MM.1S (cell line): ENCODE results near the gene LRRC19.

Experiments used
- DNase-seq: peaks from one replicate; pipeline ENCODE4 v3.0.0-alpha.2; 2015
- H2AFZ ChIP-seq: fragments of 300-600 bp; sonication (generic); 2 replicates; pipeline ENCODE4 v1.6.0; 2016; ENCODE audit warnings: antibody characterized with exemption, low read length
- H3F3A ChIP-seq: fragments of 300-600 bp; sonication (generic); 2 replicates; pipeline ENCODE4 v1.6.1; 2016; ENCODE audit warnings: mild to moderate bottlenecking, antibody characterized with exemption, low read length, moderate library complexity, mixed read lengths; ENCODE audit not compliant: insufficient read depth
- H3K27ac ChIP-seq: fragments of 300-600 bp; sonication (generic); 2 replicates; pipeline ENCODE4 v1.5.1; 2016; ENCODE audit warnings: mild to moderate bottlenecking, low read length
- H3K27me3 ChIP-seq: fragments of 300-600 bp; sonication (generic); replicated peaks from 2 replicates; pipeline ENCODE4 v1.6.0; 2016; ENCODE audit warnings: low read length; ENCODE audit not compliant: insufficient read depth
- H3K36me3 ChIP-seq: fragments of 300-600 bp; sonication (generic); replicated peaks from 2 replicates; pipeline ENCODE4 v1.6.1; 2016; ENCODE audit warnings: mild to moderate bottlenecking, low read length, mixed read lengths; ENCODE audit not compliant: insufficient read depth
- H3K4me1 ChIP-seq: fragments of 300-600 bp; sonication (generic); 2 replicates; pipeline ENCODE4 v1.6.1; 2016; ENCODE audit warnings: low read length, mixed read lengths
- H3K4me2 ChIP-seq: fragments of 300-600 bp; sonication (generic); 2 replicates; pipeline ENCODE4 v1.6.0; 2016; ENCODE audit warnings: low read depth, low read length
- H3K4me3 ChIP-seq: fragments of 300-600 bp; sonication (generic); 2 replicates; pipeline ENCODE4 v1.5.1; 2016; ENCODE audit warnings: low read length, mixed read lengths
- H3K79me2 ChIP-seq: fragments of 300-600 bp; sonication (generic); 2 replicates; pipeline ENCODE4 v1.6.1; 2016; ENCODE audit warnings: mixed run types, low read length, mixed read lengths
- H3K9ac ChIP-seq: fragments of 300-600 bp; sonication (generic); 2 replicates; pipeline ENCODE4 v1.6.1; 2016; ENCODE audit warnings: low read length, mixed read lengths
- H3K9me2 ChIP-seq: fragments of 300-600 bp; sonication (generic); replicated peaks from 2 replicates; pipeline ENCODE4 v1.6.1; 2016; ENCODE audit warnings: mild to moderate bottlenecking, low read length, mixed read lengths; ENCODE audit not compliant: insufficient read depth
- H3K9me3 ChIP-seq: fragments of 300-600 bp; sonication (generic); replicated peaks from 2 replicates; pipeline ENCODE4 v1.6.1; 2016; ENCODE audit warnings: mild to moderate bottlenecking, low read length, mixed read lengths; ENCODE audit not compliant: insufficient read depth
- H4K20me1 ChIP-seq: fragments of 300-600 bp; sonication (generic); 2 replicates; pipeline ENCODE4 v1.6.1; 2016; ENCODE audit warnings: mild to moderate bottlenecking, low read length, moderate library complexity, mixed read lengths; ENCODE audit not compliant: insufficient read depth
- CTCF ChIP-seq: fragments of 300-600 bp; sonication (generic); IDR thresholded peaks from 2 replicates; pipeline ENCODE4 v1.5.1; 2016; ENCODE audit warnings: antibody characterized with exemption, low read length, mixed read lengths
- EZH2 ChIP-seq: fragments of 300-600 bp; sonication (generic); optimal IDR thresholded peaks from 2 replicates; pipeline ENCODE3; 2017; ENCODE audit warnings: low read depth, mild to moderate bottlenecking, antibody characterized with exemption, low read length, mixed read lengths
- EZH2phosphoT487 ChIP-seq: fragments of 300-600 bp; sonication (generic); IDR thresholded peaks from 2 replicates; pipeline ENCODE4 v1.6.1; 2018; ENCODE audit warnings: antibody characterized with exemption, low read length

Gene LRRC19

GRCh38 chr9:27019589-27019988, 14.1 kb upstream of the LRRC19 start:
- no peaks in the 10 kb centered on the region for H3K9me2 ChIP-seq
- no peaks in the 10 kb centered on the region for H3K36me3 ChIP-seq
- TF ChIP-seq EZH2 (no peak), CTCF (no peak), EZH2phosphoT487 (no peak)
- no peak overlapping the region for H2AFZ ChIP-seq
- H3F3A ChIP-seq = no peaks in the 10 kb centered on the region
- H3K4me1 ChIP-seq = no peaks in the 10 kb centered on the region
- H3K27ac ChIP-seq = no peak overlapping the region
- H3K9ac ChIP-seq = no peak overlapping the region
- no peaks in the 10 kb centered on the region for H3K79me2 ChIP-seq
- no peaks in the 10 kb centered on the region for H3K9me3 ChIP-seq
- H3K4me3 ChIP-seq = no peak overlapping the region
- no peaks in the 10 kb centered on the region for H3K27me3 ChIP-seq
- no peak for DNase-seq
- no peaks in the 10 kb centered on the region for H4K20me1 ChIP-seq
- H3K4me2 ChIP-seq = no peak overlapping the region

GRCh38 chr9:27003426-27004077, 1.9 kb downstream of the LRRC19 start:
- no peak for DNase-seq
- TF ChIP-seq EZH2 (no peak), CTCF (no peak), EZH2phosphoT487 (no peak)
- Histone ChIP-seq H3K27me3 (no peaks in the 10 kb centered on the region), H3K79me2 (no peaks in the 10 kb centered on the region), H3K4me1 (no peaks in the 10 kb centered on the region), H3K4me2 (no peak overlapping the region), H3K4me3 (no peak overlapping the region), H3K36me3 (no peaks in the 10 kb centered on the region), H3K27ac (no peak overlapping the region), H4K20me1 (no peaks in the 10 kb centered on the region), H3K9me3 (no peaks in the 10 kb centered on the region), H3K9ac (no peak overlapping the region), H2AFZ (no peak overlapping the region), H3F3A (no peaks in the 10 kb centered on the region), H3K9me2 (no peaks in the 10 kb centered on the region)

- no peak overlapping the region for H3K4me2 ChIP-seq
- H3K9me3 ChIP-seq = no peaks in the 10 kb centered on the region
- no peaks in the 10 kb centered on the region for H3K4me1 ChIP-seq
- H2AFZ ChIP-seq = no peak overlapping the region
- TF ChIP-seq CTCF = no peak
- no peak for TF ChIP-seq EZH2
- TF ChIP-seq EZH2phosphoT487 = no peak
- no peaks in the 10 kb centered on the region for H3K9me2 ChIP-seq
- no peaks in the 10 kb centered on the region for H3K79me2 ChIP-seq
- H3K36me3 ChIP-seq = no peaks in the 10 kb centered on the region
- no peaks in the 10 kb centered on the region for H4K20me1 ChIP-seq
- no peak overlapping the region for H3K4me3 ChIP-seq
- DNase-seq = no peak
- H3K9ac ChIP-seq = no peak overlapping the region
- H3K27me3 ChIP-seq = no peaks in the 10 kb centered on the region
- H3K27ac ChIP-seq = no peak overlapping the region
- no peaks in the 10 kb centered on the region for H3F3A ChIP-seq
Observed at GRCh38 chr9:26995810-26996209, 9.7 kb downstream of the LRRC19 start.
